ENCODE results near the gene ZNF135.

ZNF135 gene

GRCh38 chr19:58021541-58022282 is 37.4 kb upstream of the ZNF135 start:
- Histone ChIP-seq H3K36me3 (no peaks in the 10 kb centered on the region), H3K9me3 (no peaks in the 10 kb centered on the region; the same call in 1 of the 2 replicates), H3K4me1 (no peaks in the 10 kb centered on the region), H3K4me3 (ENCODE audit: low read depth, low read length) (no peak overlapping the region), H3K27me3 (no peaks in the 10 kb centered on the region)
- TF ChIP-seq CTCF (IDR thresholded peaks at IDR 0.05; ENCODE audit: low read depth, low read length), result peak; percentile 76
- peak; percentile 70 for DNase-seq

GRCh38 chr19:58022283-58022660 is 36.8 kb upstream of the ZNF135 start:
- no peaks in the 10 kb centered on the region for H3K36me3 ChIP-seq
- H3K9me3 ChIP-seq, result no peaks in the 10 kb centered on the region; the same call in 1 of the 2 replicates
- H3K4me1 ChIP-seq, result no peaks in the 10 kb centered on the region
- H3K4me3 ChIP-seq (ENCODE audit: low read depth, low read length), result no peak overlapping the region
- no peaks in the 10 kb centered on the region for H3K27me3 ChIP-seq
- TF ChIP-seq CTCF (IDR thresholded peaks at IDR 0.05; ENCODE audit: low read depth, low read length), result no peak
- DNase-seq, result no peak

GRCh38 chr19:58024661-58025060 is 34.4 kb upstream of the ZNF135 start:
- Histone ChIP-seq H3K4me3 (ENCODE audit: low read depth, low read length) (no peak overlapping the region), H3K27me3 (no peaks in the 10 kb centered on the region), H3K36me3 (no peaks in the 10 kb centered on the region), H3K4me1 (no peaks in the 10 kb centered on the region), H3K9me3 (no peaks in the 10 kb centered on the region; the same call in 1 of the 2 replicates)
- no peak for TF ChIP-seq CTCF (IDR thresholded peaks at IDR 0.05; ENCODE audit: low read depth, low read length)
- DNase-seq, result no peak

GRCh38 chr19:58033741-58034476 is 25.2 kb upstream of the ZNF135 start, which contains the start of gene ZSCAN1:
Gene ZSCAN1 (plus strand): TSS chr19:58034025. CDS start chr19:58037837, 3,812 bp downstream.
- H3K9me3 ChIP-seq, result peaks cover 3% of the 10 kb centered on the region; the same call in 1 of the 2 replicates
- TF ChIP-seq CTCF (IDR thresholded peaks at IDR 0.05; ENCODE audit: low read depth, low read length), result no peak
- no peaks in the 10 kb centered on the region for H3K36me3 ChIP-seq
- no peaks in the 10 kb centered on the region for H3K4me1 ChIP-seq
- peak within 1 kb of the TSS; percentile 32 for H3K4me3 ChIP-seq (ENCODE audit: low read depth, low read length)
- peak; percentile 94 for DNase-seq
- no peaks in the 10 kb centered on the region for H3K27me3 ChIP-seq

GRCh38 chr19:58034477-58034793 is 24.6 kb upstream of the ZNF135 start:
- no peak for DNase-seq
- no peak for TF ChIP-seq CTCF (IDR thresholded peaks at IDR 0.05; ENCODE audit: low read depth, low read length)
- Histone ChIP-seq H3K4me3 (ENCODE audit: low read depth, low read length) (peak overlapping the region; percentile 32), H3K27me3 (no peaks in the 10 kb centered on the region), H3K9me3 (peaks cover 3% of the 10 kb centered on the region; the same call in 1 of the 2 replicates), H3K4me1 (no peaks in the 10 kb centered on the region), H3K36me3 (no peaks in the 10 kb centered on the region)

- no peaks in the 10 kb centered on the region for H3K27me3 ChIP-seq
- no peak for TF ChIP-seq CTCF (IDR thresholded peaks at IDR 0.05; ENCODE audit: low read depth, low read length)
- no peaks in the 10 kb centered on the region for H3K36me3 ChIP-seq
- no peaks in the 10 kb centered on the region for H3K4me1 ChIP-seq
- no peak overlapping the region for H3K4me3 ChIP-seq (ENCODE audit: low read depth, low read length)
- DNase-seq, result no peak
- peaks cover 3% of the 10 kb centered on the region; the same call in 1 of the 2 replicates for H3K9me3 ChIP-seq
Observed at GRCh38 chr19:58035863-58036262, 23.2 kb upstream of the ZNF135 start.
